ENCODE results near the gene AZU1.

DNA sequence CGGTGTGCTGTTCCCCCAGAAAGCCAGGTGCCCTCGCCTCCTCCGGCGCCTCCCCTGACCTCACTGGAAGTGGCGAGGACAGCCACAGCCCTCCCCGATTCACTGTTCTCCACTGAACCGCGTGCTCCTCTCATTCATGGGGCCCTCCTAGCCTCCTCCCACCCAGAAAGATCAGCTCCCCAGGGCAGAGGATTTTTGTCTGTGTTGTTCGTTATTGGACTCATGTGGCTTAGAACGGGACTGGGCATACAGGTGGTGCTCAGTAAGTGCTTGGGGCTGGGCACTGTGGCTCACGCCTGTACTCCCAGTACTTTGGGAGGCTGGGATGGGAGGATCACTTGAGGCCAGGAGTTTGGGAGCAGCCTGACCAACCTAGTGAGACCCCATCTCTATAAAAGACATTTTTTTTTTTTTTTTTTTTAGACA, 16.9 kb downstream of the AZU1 start:
- TF ChIP-seq REST (IDR thresholded peaks at IDR 0.05; ENCODE audit: insufficient read depth in 1 of 2, low read depth in 2 of 2, low read length in 2 of 2) (no peak), TAF1 (IDR thresholded peaks at IDR 0.05; ENCODE audit: borderline replicate concordance, insufficient read depth, low read length) (no peak), POLR2AphosphoS5 (IDR thresholded peaks at IDR 0.05; ENCODE audit: low read depth, low read length) (no peak)
